DND-41 (cell line): ENCODE results near the gene LPCAT1.

Experiments
- ATAC-seq: fragments of 200-7000 bp; cut with Tn5 transposase; 3 replicates; pipeline ENCODE4 v1.9.1; 2021; ENCODE audit warnings: low read depth; ENCODE audit not compliant: insufficient read depth
- DNase-seq: peaks from one replicate; pipeline ENCODE4 v3.0.0-alpha.2; 2020
- H2AFZ ChIP-seq: 2 replicates; pipeline ENCODE4 v1.6.0; 2012; ENCODE audit warnings: low read depth, low read length
- H3K27ac ChIP-seq: 2 replicates; pipeline ENCODE4 v1.5.1; 2012; ENCODE audit warnings: low read length, inconsistent platforms
- H3K27me3 ChIP-seq: fragments of 200-600 bp; sonication (generic); 2 replicates; pipeline ENCODE4 v1.6.0; 2012; ENCODE audit warnings: low read length, mild to moderate bottlenecking, inconsistent platforms; ENCODE audit not compliant: insufficient read depth, poor library complexity
- H3K36me3 ChIP-seq: 2 replicates; pipeline ENCODE4 v1.5.1; 2012; ENCODE audit warnings: low read length, inconsistent platforms; ENCODE audit not compliant: insufficient read depth
- H3K4me1 ChIP-seq: 2 replicates; pipeline ENCODE4 v1.5.1; 2012; ENCODE audit warnings: mild to moderate bottlenecking, low read length; ENCODE audit not compliant: insufficient read depth
- H3K4me2 ChIP-seq: 2 replicates; pipeline ENCODE4 v1.6.0; 2012; ENCODE audit warnings: mild to moderate bottlenecking, moderate library complexity, low read length, inconsistent platforms; ENCODE audit not compliant: insufficient read depth
- H3K4me3 ChIP-seq, 2 experiments: fragments of 200-600 bp in 1 of 2; shearing (Covaris generic) in 1 of 2; 2 replicates each; pipeline ENCODE4 v1.5.1; 2012 to 2016; ENCODE audit warnings: inconsistent platforms in 2 of 2, low read length in 2 of 2, mild to moderate bottlenecking in 2 of 2, low read depth in 1 of 2, moderate library complexity in 1 of 2
- H3K79me2 ChIP-seq: 2 replicates; pipeline ENCODE4 v1.6.0; 2012; ENCODE audit warnings: low read length, inconsistent platforms; ENCODE audit not compliant: insufficient read depth
- H3K9ac ChIP-seq: 2 replicates; pipeline ENCODE4 v1.6.0; 2012; ENCODE audit warnings: low read depth, mild to moderate bottlenecking, inconsistent platforms, low read length, moderate library complexity
- H3K9me3 ChIP-seq: 2 replicates; pipeline ENCODE4 v1.5.1; 2012; ENCODE audit warnings: low read length, moderate library complexity, mild to moderate bottlenecking, inconsistent platforms; ENCODE audit not compliant: insufficient read depth, severe bottlenecking
- H4K20me1 ChIP-seq: 2 replicates; pipeline ENCODE4 v1.6.0; 2012; ENCODE audit warnings: low read length; ENCODE audit not compliant: insufficient read depth
- CTCF ChIP-seq: IDR thresholded peaks from 2 replicates; pipeline ENCODE4 v1.5.1; 2012; ENCODE audit warnings: borderline replicate concordance, low read length, moderate library complexity, mild to moderate bottlenecking; ENCODE audit not compliant: poor library complexity, severe bottlenecking; ENCODE audit errors: extremely low read depth
- EZH2 ChIP-seq: IDR thresholded peaks from 3 replicates; pipeline ENCODE4 v1.6.1; 2012; ENCODE audit warnings: borderline replicate concordance, low read depth, mild to moderate bottlenecking, moderate library complexity, low read length, inconsistent platforms; ENCODE audit not compliant: severe bottlenecking

The LPCAT1 gene

GRCh38 chr5:1554410-1554967, 30.7 kb upstream of the LPCAT1 start:
- TF ChIP-seq CTCF (no peak), EZH2 (no peak)
- ATAC-seq (no peak), DNase-seq (no peak)
- no peaks in the 10 kb centered on the region for H3K9me3 ChIP-seq
- no peaks in the 10 kb centered on the region for H3K4me1 ChIP-seq
- no peaks in the 10 kb centered on the region for H3K27me3 ChIP-seq
- no peaks in the 10 kb centered on the region for H3K36me3 ChIP-seq
- H3K9ac ChIP-seq: no peak overlapping the region
- H3K79me2 ChIP-seq: no peaks in the 10 kb centered on the region
- no peak overlapping the region for H3K27ac ChIP-seq
- no peak overlapping the region for H3K4me2 ChIP-seq
- H2AFZ ChIP-seq: no peak overlapping the region
- H3K4me3 ChIP-seq: no peak overlapping the region
- H4K20me1 ChIP-seq: no peaks in the 10 kb centered on the region

DNA sequence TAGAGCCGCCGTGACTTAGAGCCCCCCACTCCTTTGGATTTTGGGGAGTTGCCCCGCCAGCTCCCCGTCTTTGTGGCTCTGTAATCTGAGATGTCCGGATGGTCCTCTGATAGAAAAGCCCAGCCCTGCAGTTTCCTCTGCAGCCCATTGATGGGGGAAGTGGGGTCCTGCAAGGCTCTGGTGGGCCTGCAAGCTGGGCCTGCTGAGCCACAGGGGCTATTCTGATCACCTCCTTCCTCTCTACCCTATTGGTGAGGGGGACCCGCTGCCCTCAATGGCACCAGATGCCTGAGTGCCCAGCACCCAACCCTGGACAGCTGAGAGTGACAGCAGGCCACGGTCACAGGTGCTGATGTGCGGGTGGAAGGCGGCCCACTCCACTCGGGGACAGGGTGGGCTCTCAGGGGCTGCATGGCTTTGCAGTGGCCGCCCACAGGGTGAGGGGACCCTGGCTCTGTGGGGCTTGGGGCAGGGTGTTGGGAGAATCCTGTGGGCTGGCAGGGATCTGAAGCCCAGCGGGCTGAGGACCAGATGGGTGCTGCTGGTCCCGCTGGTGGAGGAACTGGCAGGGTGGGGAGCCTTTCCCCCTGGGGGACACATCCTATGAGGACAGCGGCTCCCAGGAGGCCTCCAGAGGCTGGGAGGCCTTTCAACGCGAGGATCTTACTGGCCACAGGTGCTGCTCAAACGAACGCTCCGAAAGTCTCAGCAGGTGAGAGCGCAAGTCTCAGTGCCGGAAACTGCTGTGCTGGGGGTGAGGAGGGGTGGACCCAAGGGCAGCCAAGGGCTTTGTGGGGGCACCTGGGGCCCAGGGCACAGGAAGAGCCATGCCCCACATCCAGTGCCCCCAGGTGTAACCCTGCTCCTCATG, 30.0 kb upstream of the LPCAT1 start:
- Histone ChIP-seq H3K4me2 (no peak overlapping the region), H2AFZ (no peak overlapping the region), H3K9me3 (no peaks in the 10 kb centered on the region), H3K27ac (no peak overlapping the region), H3K27me3 (no peaks in the 10 kb centered on the region), H3K9ac (no peak overlapping the region), H3K36me3 (no peaks in the 10 kb centered on the region), H3K4me1 (no peaks in the 10 kb centered on the region), H3K4me3 (no peak overlapping the region), H4K20me1 (no peaks in the 10 kb centered on the region), H3K79me2 (no peaks in the 10 kb centered on the region)
- ATAC-seq: no peak
- no peak for DNase-seq
- no peak for TF ChIP-seq EZH2
- TF ChIP-seq CTCF: no peak

DNA sequence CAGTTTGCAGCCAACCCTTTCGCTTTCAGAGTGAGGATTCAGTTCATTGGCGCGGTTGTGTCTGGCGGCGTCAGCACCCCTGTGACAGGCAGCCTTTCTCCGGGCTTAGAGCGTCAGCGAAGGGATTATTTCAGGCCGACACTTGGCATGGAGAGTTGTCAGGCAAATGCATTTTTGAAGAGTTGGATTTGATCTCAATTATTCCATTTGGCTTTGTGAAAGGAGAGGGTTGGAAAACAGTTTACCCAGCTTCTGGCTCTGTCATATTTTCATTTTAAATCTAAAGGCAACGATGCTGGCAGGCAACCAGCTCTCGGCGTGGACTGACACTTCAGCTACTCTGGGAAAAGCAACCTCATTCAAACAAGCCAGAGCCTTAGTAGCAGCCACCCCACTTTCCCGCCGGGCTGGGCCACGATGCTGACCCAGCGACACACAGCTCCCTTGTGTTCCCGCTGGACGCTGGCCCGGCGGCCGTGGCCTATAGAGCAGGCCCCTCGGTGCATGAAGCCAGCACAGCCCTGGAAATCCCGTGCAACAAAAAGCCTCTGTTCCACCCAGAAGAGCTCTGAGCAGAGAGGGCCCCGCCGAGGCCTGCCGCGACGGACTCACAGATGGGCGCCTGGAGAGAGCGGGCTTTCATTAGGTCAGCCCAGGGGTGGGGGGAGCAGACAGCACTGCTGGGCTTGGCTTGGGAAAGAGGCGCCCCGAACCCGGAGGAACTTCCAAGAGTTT, 28.9 kb upstream of the LPCAT1 start:
- Histone ChIP-seq H3K27me3 (no peaks in the 10 kb centered on the region), H3K27ac (no peak overlapping the region), H2AFZ (no peak overlapping the region), H4K20me1 (no peaks in the 10 kb centered on the region), H3K4me3 (no peak overlapping the region), H3K9me3 (no peaks in the 10 kb centered on the region), H3K36me3 (no peaks in the 10 kb centered on the region), H3K4me1 (no peaks in the 10 kb centered on the region), H3K79me2 (no peaks in the 10 kb centered on the region), H3K4me2 (no peak overlapping the region), H3K9ac (no peak overlapping the region)
- DNase-seq (no peak), ATAC-seq (no peak)
- no peak for TF ChIP-seq EZH2
- no peak for TF ChIP-seq CTCF
